Measurements from ENCODE around the gene CPLX3.

The CPLX3 gene

DNA sequence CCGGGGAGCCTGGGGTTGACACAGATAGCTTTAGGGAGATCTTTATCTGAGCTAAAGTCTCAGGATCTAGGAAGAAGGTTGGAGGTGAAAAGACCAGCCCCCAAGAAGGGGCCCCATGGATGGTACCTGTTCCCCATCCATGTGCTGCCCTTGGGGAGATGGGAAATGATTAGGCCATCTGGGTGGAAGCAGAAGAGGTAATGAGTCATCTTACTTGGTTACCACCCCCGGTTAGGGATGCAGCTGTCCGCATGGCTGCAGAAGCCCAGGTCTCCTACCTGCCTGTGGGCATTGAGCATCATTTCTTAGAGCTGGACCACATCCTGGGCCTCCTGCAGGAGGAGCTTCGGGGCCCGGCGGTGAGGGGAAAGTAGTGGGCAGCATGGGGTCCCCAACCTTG lies 3.1 kb upstream of the CPLX3 start:
- H3K9me3 Mint-ChIP-seq = no peaks in the 10 kb centered on the region
- H3K27me3 Mint-ChIP-seq = peaks cover 32% of the 10 kb centered on the region
- H3K4me3 Mint-ChIP-seq = no peak overlapping the region
- H3K4me1 Mint-ChIP-seq (ENCODE audit: low read depth) = peaks cover 10% of the 10 kb centered on the region
- no peak for DNase-seq
- no peak overlapping the region for H3K27ac Mint-ChIP-seq
- no peaks in the 10 kb centered on the region for H3K36me3 Mint-ChIP-seq (ENCODE audit: low read depth)

DNA sequence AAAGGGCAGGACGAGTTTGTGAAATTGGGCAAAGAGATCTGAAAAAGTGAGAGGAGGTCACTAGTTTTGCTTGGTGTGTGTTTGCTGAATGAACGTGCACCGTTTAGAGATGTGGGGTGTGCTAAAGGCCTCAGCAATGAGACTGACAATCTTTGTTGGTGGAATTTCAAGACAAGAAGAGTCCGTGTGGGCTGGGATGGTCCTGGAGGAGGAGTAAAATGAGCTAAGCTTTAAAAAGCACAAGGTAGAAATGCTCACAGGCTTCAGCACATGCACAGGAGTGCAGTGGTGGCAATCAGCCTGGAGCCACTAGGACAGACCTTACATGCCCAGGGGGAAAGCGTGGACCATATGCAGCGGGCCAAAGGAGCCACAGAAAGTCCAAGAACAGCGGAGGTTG lies 1.5 kb upstream of the CPLX3 start:
- H3K27me3 Mint-ChIP-seq = peaks cover 40% of the 10 kb centered on the region
- no peak for DNase-seq
- no peaks in the 10 kb centered on the region for H3K36me3 Mint-ChIP-seq (ENCODE audit: low read depth)
- no peak overlapping the region for H3K4me3 Mint-ChIP-seq
- H3K4me1 Mint-ChIP-seq (ENCODE audit: low read depth) = peaks cover 11% of the 10 kb centered on the region
- no peaks in the 10 kb centered on the region for H3K9me3 Mint-ChIP-seq
- no peak overlapping the region for H3K27ac Mint-ChIP-seq

DNA sequence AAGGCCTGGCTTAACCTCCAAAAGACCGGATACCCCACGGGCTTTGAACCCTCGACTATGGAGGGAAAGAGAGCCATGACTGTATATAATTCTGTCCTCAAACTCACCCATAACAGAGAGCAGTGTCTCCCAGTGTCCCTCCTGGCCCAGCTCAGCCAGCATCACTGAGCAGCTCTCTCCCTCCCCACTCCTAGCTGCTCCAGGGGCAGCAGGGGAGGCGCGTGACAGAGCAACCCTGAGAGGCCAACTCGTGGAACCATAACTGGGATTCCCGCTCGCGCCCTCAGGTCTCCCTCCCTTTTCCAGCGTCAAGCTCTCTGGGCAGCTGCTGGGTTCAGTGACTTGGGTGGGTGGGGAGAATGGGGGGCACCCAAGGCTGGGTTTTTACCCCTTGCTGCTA lies 561 bp upstream of the CPLX3 start:
- Mint-ChIP-seq H3K4me3 (no peak overlapping the region), H3K27me3 (peaks cover 40% of the 10 kb centered on the region), H3K36me3 (ENCODE audit: low read depth) (no peaks in the 10 kb centered on the region), H3K27ac (no peak overlapping the region), H3K9me3 (no peaks in the 10 kb centered on the region), H3K4me1 (ENCODE audit: low read depth) (peaks cover 16% of the 10 kb centered on the region)
- no peak for DNase-seq

DNA sequence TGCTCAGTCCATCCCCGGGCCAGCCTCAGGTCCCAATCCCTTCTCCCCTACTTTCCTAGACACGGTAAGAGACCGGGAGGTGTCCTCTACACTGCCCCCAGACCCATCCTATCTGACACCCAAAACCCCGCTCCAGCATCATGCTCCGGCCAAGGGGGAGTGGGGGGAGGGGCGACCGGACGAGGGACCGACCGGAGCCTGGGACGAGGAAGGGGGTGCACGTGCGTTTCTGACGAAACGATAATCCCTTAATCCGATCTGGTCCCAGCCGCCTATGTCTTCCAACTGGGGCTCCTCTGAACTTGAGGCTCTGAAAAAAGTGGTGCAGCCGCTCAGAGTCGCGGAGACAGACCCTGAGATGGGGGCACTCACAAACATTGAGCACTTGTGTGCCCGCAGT lies 494 bp downstream of the CPLX3 start:
- no peak overlapping the region for H3K27ac Mint-ChIP-seq
- H3K4me3 Mint-ChIP-seq = no peak overlapping the region
- peaks cover 16% of the 10 kb centered on the region for H3K4me1 Mint-ChIP-seq (ENCODE audit: low read depth)
- peaks cover 40% of the 10 kb centered on the region for H3K27me3 Mint-ChIP-seq
- H3K9me3 Mint-ChIP-seq = no peaks in the 10 kb centered on the region
- H3K36me3 Mint-ChIP-seq (ENCODE audit: low read depth) = no peaks in the 10 kb centered on the region
- no peak for DNase-seq

DNA sequence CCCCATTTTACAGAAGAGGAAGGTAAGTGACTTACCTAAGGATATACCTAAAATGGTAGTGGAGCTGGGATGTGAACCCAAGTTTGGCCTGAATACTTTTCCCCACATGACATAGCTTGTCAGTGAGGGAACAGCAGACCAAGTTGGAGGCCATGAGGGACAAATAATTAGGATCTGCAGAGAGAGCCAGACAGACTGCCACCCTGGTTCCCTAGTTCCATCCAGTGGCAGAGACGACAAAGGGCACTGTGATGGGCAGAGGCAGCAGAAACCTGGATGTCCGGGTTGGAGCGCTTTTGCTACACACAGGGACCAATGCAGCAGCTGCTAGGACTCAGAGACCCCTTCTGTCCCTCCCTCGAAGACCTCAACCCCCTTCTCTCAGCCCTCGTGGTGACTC lies 1.2 kb downstream of the CPLX3 start:
- Mint-ChIP-seq H3K9me3 (no peaks in the 10 kb centered on the region), H3K27me3 (peaks cover 40% of the 10 kb centered on the region), H3K27ac (no peak overlapping the region), H3K4me1 (ENCODE audit: low read depth) (peaks cover 16% of the 10 kb centered on the region), H3K4me3 (no peak overlapping the region), H3K36me3 (ENCODE audit: low read depth) (no peaks in the 10 kb centered on the region)
- DNase-seq = no peak

DNA sequence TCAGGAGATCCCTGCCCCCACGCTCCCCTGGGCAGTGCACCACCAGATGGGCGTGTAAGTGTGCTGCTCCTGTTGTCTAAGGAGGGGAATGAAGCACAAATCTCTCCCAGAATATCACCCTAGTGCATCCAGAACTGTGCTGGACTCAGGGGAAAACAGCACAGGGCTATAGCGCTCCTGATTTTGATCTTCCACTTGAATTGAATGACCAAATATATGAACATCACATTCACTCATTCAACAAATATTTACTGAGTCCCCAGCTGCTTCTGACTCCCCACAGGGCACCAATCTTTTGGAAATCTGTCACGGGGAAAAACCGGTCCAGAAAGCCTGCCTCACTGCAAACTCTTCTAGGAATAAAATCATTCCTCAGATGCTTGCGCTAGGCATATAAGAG lies 2.4 kb downstream of the CPLX3 start:
- no peak overlapping the region for H3K27ac Mint-ChIP-seq
- H3K36me3 Mint-ChIP-seq (ENCODE audit: low read depth) = no peaks in the 10 kb centered on the region
- DNase-seq = no peak
- peaks cover 40% of the 10 kb centered on the region for H3K27me3 Mint-ChIP-seq
- peaks cover 16% of the 10 kb centered on the region for H3K4me1 Mint-ChIP-seq (ENCODE audit: low read depth)
- H3K4me3 Mint-ChIP-seq = no peak overlapping the region
- H3K9me3 Mint-ChIP-seq = no peaks in the 10 kb centered on the region

DNA sequence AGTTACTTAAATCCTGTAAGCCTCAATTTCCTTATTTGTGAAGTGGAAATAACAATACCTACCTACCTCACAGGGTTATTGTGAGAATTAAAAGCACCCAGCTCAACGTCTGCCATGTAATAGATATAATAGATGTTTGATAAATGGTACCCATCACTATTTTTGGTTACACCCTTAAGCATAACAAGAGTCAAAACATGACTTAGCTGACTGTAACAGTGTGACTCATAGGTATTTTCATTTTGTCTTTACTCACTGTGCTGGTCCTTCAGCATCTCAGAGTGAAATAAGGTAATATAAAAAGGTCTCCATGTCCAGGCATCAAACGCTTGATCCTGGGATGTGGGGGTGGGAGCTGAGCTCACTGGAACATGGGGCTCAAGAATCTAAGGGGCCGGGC lies 3.1 kb downstream of the CPLX3 start:
- no peak for DNase-seq
- H3K27ac Mint-ChIP-seq = no peak overlapping the region

DNA sequence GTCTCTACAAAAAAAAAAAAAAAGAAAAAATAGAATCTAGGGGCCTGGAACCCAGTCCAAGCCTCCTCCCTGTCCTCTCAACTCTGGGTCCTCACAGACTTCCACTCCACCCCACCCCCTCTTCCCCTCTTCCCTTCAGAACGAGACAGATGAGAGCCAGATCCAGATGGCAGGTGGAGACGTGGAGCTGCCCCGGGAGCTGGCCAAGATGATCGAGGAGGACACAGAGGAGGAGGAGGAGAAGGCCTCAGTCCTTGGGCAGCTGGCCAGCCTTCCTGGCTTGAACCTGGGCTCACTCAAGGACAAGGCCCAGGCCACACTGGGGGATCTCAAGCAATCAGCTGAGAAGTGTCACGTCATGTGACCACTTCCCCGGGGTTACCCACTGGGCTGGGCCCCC lies 3.6 kb downstream of the CPLX3 start:
- DNase-seq = no peak
- Mint-ChIP-seq H3K36me3 (ENCODE audit: low read depth) (peaks cover 1% of the 10 kb centered on the region), H3K27me3 (peaks cover 36% of the 10 kb centered on the region), H3K4me3 (no peak overlapping the region), H3K9me3 (no peaks in the 10 kb centered on the region), H3K4me1 (ENCODE audit: low read depth) (peaks cover 16% of the 10 kb centered on the region), H3K27ac (no peak overlapping the region)

More for the DNA sequence above, 3.1 kb downstream of the CPLX3 start:
- peaks cover 40% of the 10 kb centered on the region for H3K27me3 Mint-ChIP-seq
- H3K9me3 Mint-ChIP-seq = no peaks in the 10 kb centered on the region
- no peak overlapping the region for H3K4me3 Mint-ChIP-seq
- H3K36me3 Mint-ChIP-seq (ENCODE audit: low read depth) = no peaks in the 10 kb centered on the region
- peaks cover 16% of the 10 kb centered on the region for H3K4me1 Mint-ChIP-seq (ENCODE audit: low read depth)

DNA sequence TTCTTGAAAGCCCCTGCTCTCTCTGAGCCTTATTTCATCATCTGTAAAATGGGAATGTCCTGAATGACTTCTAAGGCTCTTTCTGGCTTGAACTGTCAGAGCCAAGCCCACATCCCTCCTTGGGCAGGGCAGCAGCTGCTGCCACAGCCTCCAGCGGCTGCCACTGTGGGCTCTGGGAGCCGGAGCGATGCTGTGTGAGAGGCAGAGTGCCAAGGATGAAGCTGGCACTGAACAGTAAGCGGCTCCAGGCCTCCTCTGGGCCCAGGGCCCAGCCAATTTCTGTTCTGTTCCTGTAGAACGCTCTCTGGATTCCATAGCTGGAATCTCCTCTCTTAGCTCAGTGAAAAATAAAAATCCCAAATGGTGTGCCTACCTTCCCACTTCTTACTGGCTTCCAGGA lies 4.4 kb downstream of the CPLX3 start:
- no peaks in the 10 kb centered on the region for H3K9me3 Mint-ChIP-seq
- H3K27me3 Mint-ChIP-seq = peaks cover 30% of the 10 kb centered on the region
- no peak for DNase-seq
- H3K4me1 Mint-ChIP-seq (ENCODE audit: low read depth) = peaks cover 16% of the 10 kb centered on the region
- H3K27ac Mint-ChIP-seq = no peak overlapping the region
- H3K4me3 Mint-ChIP-seq = no peak overlapping the region
- H3K36me3 Mint-ChIP-seq (ENCODE audit: low read depth) = peaks cover 10% of the 10 kb centered on the region

DNA sequence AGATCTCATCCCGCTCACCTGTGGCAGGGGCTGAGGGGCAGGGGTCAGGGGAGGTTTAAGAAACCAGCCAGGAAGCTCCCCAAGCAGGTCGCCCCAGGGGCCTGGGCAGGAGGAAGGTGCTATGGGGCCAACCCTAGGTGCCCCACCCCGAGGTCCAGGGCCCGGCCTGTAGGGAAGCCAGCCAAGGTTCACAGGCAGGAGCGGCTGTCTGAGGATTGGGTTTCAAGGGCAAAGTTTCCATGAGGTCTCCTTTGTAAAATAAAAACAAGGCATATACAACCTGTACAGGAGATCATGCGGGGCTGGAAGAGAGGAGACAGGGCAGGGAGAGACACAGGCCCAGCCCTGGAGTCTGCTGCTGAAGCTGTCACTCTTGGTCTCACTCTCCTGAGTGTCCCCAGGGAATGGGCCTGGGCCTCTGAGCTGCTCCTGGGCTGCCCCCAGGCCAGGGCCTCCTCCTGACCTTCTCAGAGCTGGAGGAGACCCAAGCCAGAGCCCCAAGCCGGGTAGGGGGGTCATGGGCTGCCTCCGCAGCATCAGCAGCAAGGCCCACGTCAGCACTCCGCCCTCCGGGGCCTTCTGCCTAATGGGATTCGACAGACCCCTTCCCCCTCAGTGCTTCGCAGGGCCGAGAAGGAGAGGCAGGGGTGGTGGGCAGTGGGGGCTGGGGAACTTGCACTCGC lies 5.5 kb downstream of the CPLX3 start:
- Mint-ChIP-seq H3K4me1 (ENCODE audit: low read depth) (peaks cover 16% of the 10 kb centered on the region), H3K4me3 (no peak overlapping the region), H3K9me3 (no peaks in the 10 kb centered on the region), H3K27me3 (peaks cover 21% of the 10 kb centered on the region), H3K27ac (no peak overlapping the region), H3K36me3 (ENCODE audit: low read depth) (peaks cover 20% of the 10 kb centered on the region)
- no peak for DNase-seq

DNA sequence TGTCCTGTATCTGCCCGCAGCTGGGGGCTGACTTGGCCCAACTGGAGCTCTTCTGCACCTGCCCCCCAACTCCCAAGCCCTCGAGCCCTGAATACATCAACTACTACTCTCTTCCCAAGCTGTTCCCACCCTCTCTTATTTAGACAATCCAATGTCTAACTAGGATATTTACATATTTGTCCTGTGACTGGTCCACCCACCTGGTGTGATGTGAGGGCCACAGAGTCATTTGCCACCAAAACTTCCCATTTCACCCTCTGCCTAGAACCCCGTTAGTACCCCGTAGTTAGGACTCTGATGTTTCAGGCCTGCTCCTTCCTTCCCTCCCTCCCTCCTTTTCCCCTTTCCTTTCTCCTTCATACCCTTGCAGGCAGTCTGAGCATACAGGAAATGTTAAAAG lies 6.4 kb downstream of the CPLX3 start:
- H3K4me3 Mint-ChIP-seq = no peak overlapping the region
- H3K27me3 Mint-ChIP-seq = peaks cover 12% of the 10 kb centered on the region
- H3K27ac Mint-ChIP-seq = no peak overlapping the region
- DNase-seq = no peak
- H3K4me1 Mint-ChIP-seq (ENCODE audit: low read depth) = peaks cover 16% of the 10 kb centered on the region
- H3K36me3 Mint-ChIP-seq (ENCODE audit: low read depth) = peaks cover 27% of the 10 kb centered on the region
- H3K9me3 Mint-ChIP-seq = no peaks in the 10 kb centered on the region

DNA sequence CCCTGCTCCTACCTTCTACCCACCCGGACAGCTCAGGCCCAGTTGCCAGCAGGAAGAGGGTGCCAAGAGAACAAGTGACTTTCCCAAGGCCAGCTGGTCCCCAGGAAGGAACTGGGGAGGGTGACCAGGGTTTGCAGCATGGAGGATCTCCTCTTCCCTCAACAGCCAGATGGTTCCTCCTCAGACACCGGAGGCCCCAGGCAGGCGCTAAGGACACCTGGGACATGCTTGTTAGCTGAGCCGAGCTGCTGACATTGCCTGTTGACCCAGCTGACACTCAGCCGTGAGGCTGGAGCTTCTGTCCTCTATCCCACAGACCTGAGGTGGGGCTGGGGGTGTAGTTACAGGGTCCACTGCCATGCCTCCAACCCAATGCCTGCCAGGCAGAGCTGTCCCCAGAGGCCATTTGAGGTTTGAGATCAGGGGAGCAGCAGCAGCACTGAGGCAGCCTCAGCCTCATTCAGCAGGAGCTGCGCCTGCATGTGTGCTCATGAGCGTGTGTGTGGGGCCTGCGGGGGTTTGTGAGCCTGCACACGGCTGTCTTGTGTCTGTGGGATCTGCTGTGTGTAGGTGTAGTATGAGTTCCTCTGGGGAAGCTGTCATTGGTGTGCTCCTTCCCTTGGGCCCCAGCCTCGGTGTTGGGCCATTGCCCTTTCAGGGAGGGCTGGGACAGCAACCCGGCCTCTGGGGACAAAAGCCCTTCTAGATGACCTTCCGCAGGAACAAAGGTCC lies 7.1 kb downstream of the CPLX3 start:
- H3K36me3 Mint-ChIP-seq (ENCODE audit: low read depth) = peaks cover 31% of the 10 kb centered on the region

DNA sequence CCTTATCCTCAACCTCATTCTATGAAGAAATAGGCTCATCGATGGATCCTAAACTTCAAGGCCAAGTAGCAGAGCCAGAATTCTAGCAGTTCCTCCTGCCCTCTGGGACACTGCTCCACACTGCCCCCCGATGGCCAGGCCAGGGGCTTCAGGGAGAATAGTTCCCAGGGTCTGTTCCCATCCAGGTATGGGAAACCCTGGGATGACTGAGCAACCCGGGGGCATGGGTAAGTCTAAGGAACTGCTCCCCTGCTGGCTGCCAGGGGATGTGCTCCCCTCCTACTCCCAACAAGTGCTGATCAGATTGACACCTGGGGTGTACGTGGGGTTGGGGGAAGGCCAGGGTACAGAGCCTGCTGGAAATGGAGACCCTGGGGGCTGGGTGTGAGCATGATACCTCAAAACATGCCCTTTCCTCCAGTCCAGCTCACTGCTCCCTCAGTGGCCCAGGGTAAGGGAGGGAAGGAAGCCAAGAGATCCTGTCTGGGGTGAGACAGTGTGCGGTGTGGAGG lies 8.9 kb downstream of the CPLX3 start:
- Mint-ChIP-seq H3K36me3 (ENCODE audit: low read depth) (peaks cover 44% of the 10 kb centered on the region), H3K4me3 (no peak overlapping the region), H3K4me1 (ENCODE audit: low read depth) (peaks cover 2% of the 10 kb centered on the region), H3K27ac (no peak overlapping the region), H3K9me3 (no peaks in the 10 kb centered on the region), H3K27me3 (no peaks in the 10 kb centered on the region)
- DNase-seq = peak; percentile 68

More for the DNA sequence above, 7.1 kb downstream of the CPLX3 start:
- Mint-ChIP-seq H3K27ac (no peak overlapping the region), H3K9me3 (no peaks in the 10 kb centered on the region), H3K4me1 (ENCODE audit: low read depth) (peaks cover 16% of the 10 kb centered on the region), H3K27me3 (peaks cover 5% of the 10 kb centered on the region), H3K4me3 (no peak overlapping the region)
- DNase-seq = no peak

DNA sequence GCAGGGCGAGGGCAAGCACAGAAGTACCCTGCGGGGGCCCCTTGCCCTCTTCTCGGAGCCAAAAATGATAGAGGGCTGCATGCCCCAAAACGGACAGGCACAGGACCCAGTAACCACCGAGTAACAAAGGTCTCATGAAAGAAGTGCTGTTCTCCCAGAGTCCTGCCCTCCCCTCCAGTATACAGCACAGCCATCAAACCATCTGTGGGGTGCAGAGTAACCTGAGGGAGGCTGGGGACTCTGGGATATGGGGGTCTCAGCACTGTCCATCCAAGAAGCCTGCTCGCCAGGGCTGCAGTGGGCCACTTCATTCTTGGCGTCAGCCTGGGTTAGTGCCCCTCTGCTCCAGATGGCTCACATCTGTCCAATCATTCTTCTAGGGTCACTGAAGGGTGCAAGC lies 10.4 kb downstream of the CPLX3 start:
- DNase-seq = no peak
- Mint-ChIP-seq H3K27ac (no peak overlapping the region), H3K27me3 (no peaks in the 10 kb centered on the region), H3K36me3 (ENCODE audit: low read depth) (peaks cover 58% of the 10 kb centered on the region), H3K4me1 (ENCODE audit: low read depth) (peaks cover 15% of the 10 kb centered on the region), H3K9me3 (no peaks in the 10 kb centered on the region), H3K4me3 (no peak overlapping the region)

DNA sequence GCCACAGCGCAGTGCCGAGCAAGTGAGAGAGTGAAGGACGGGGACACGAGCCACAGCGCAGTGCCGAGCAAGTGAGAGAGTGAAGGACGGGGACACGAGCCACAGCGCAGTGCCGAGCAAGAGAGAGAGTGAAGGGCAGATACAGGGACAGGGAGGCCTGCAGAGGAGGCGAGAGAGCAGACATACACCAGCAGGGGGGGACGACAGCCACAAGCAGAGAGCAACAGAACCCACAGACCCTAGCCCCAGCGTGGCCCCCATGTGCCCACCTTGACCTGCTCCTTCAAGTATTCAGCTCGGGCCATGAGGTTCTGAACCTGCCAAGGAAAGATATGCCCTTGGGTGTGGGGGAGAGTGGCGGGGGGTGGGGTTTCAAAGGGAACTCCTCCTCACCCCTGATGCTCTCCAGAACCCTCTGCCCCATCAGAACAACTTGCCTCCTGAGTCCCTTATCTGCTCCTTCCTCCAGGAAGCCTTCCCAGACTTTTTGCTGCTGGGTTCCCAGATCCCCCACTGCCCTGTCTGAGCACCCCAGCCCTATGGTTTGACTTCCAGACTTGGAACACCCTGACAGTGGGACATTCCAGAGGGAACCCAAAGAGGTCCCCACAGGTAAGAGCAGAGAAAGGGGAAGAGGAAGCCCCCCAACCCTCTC lies 11.2 kb downstream of the CPLX3 start:
- no peak for DNase-seq
- H3K4me1 Mint-ChIP-seq (ENCODE audit: low read depth) = peaks cover 22% of the 10 kb centered on the region
- no peak overlapping the region for H3K4me3 Mint-ChIP-seq
- H3K27ac Mint-ChIP-seq = no peak overlapping the region
- no peaks in the 10 kb centered on the region for H3K9me3 Mint-ChIP-seq
- H3K36me3 Mint-ChIP-seq (ENCODE audit: low read depth) = peaks cover 65% of the 10 kb centered on the region
- H3K27me3 Mint-ChIP-seq = no peaks in the 10 kb centered on the region
